GM18505 (cell line): ENCODE results near the gene ZNF775.

Experiments used
- ATAC-seq: cut with Tn5 transposase; IDR thresholded peaks from one replicate; pipeline ENCODE4 v1.9.1; 2021; ENCODE audit not compliant: unreplicated experiment
- POLR2A ChIP-seq: IDR thresholded peaks from 4 replicates; pipeline ENCODE4 v1.6.1; 2011; ENCODE audit warnings: borderline replicate concordance; ENCODE audit not compliant: insufficient read depth, insufficient read length; ENCODE audit errors: extremely low read depth

ZNF775 gene

GRCh38 chr7:150357771-150358427 lies 21.2 kb upstream of the ZNF775 start:
- peak; percentile 25 for ATAC-seq
- no peak for TF ChIP-seq POLR2A

- no peak for ATAC-seq
- no peak for TF ChIP-seq POLR2A
These were observed 20.7 kb upstream of the ZNF775 start for GRCh38 chr7:150358433-150358832.

DNA sequence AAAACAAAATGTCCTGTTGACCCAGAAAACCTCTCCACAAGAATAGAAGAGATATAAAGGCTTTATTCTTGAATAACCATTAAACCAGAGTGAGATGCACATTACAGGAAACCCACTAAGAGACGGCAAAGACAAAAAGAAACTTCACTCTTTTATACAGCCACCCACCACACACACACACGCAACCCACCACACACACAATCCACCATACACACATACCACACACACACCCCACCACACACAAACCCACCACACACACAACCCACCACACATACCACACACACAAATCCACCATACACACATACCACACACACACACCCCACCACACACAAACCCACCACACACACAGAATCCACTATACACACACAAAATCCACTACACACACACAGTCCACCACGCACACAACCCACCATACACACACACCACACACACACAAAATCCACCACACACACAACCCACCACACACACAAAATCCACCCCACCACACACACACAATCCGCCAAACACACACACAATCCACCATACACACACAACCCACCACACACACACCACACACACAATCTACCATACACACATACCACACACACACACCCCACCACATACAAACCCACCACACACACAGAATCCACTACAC lies 20.0 kb upstream of the ZNF775 start:
- TF ChIP-seq POLR2A: no peak
- ATAC-seq: no peak

GRCh38 chr7:150359622-150360362 lies 19.3 kb upstream of the ZNF775 start:
- no peak for TF ChIP-seq POLR2A
- no peak for ATAC-seq

DNA sequence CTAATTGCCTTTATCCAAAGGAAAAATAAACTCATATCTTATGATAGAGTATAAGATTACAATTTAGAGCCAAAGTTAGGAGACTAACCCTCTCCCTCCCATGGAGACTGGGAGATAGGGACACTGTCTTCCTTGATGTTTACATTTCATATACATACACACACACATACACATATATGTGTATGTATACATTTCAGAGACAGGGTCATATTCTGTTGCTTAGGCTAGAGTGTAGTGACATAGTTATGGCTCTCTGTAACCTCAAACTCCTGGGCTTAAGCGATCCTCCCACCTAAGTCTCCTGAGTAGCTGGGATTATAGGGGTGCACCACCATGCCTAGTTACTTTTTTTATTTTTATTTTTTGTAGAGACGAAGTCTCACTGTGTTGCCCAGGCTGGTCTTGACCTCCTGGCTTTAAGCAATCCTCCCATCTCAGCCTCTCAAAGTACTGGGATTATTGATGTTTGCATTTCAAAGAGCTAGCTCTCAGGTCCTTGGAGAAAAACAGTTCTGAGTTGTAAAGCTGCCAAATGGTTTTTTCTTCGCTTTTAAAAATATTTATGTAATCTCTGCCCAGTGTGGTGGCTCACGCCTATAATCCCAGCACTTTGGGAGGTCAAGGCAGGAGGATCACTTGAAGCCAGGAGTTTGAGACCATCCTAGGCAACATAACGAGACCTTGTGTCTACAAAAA lies 18.6 kb upstream of the ZNF775 start:
- no peak for TF ChIP-seq POLR2A
- no peak for ATAC-seq

GRCh38 chr7:150361402-150361801 lies 17.7 kb upstream of the ZNF775 start:
- no peak for TF ChIP-seq POLR2A
- ATAC-seq: no peak

- ATAC-seq: no peak
- TF ChIP-seq POLR2A: no peak
These were observed 17.1 kb upstream of the ZNF775 start for GRCh38 chr7:150361807-150362621.

GRCh38 chr7:150363370-150363769 lies 15.8 kb upstream of the ZNF775 start:
- no peak for ATAC-seq
- no peak for TF ChIP-seq POLR2A

- no peak for TF ChIP-seq POLR2A
- no peak for ATAC-seq
These were observed 15.3 kb upstream of the ZNF775 start for GRCh38 chr7:150363872-150364271.

- TF ChIP-seq POLR2A: no peak
- ATAC-seq: no peak
These were observed 13.9 kb upstream of the ZNF775 start for GRCh38 chr7:150365194-150365593.

DNA sequence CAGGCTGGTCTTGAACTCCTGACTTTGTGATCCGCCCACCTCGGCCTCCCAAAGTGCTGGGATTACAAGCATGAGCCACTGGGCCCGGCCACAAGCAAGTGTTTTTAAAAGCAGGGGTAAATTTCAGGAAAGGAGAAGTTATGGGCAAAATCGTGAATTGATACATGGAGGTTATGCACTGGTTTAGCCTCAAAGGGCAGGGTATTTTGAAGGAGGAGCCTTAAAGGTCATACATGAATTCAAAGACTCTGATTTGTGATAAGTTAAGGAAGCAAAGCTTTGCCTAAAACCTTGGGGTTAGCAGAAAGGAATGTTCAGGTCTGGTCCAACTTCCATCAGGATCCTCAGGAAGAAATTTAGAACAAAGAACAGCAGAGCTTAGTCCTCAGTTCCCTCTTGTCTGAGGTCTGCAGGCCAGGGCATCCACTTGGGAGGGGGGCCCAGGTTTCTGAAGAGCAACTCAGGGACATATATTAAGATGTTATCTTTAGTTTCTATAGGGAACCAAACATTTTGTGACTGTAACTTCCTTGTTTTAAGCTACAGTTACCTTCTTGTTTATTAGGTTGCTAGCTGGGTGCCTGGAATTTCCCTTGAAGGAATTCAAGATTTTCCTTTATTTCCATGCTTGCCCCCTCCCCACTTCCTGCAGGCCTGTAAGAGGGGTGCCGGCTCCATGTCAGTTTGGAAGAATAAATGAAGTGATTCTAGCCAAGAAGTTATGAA lies 13.3 kb upstream of the ZNF775 start:
- no peak for ATAC-seq

DNA sequence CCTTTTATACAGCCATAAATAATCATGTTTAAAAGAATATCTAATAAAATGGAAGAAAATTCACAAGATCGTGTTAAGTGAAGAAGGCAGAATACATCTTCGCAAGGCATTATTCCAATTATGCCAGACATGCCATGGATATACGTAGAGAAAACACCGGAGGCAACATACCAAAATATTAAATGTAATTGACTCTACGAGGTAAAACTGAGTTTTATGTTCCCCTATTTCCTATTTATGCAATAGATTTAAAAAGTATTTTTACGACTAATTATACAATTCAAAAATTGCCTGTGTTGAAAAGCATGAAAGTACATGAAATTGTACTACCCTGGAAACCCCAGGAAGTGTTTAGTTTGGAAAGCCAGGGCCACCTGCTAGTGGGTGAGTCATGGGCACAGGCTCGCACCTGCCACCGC lies 11.4 kb upstream of the ZNF775 start:
- no peak for ATAC-seq
- no peak for TF ChIP-seq POLR2A

More for the DNA sequence above, 13.3 kb upstream of the ZNF775 start:
- TF ChIP-seq POLR2A: no peak
